Stimulated activated naive CD4-positive, alpha-beta T cell (primary cell): ENCODE results near the gene C1orf56.
"Not testable (repeated sequence)": the region's sequence is repeated elsewhere in the genome, so short reads cannot be mapped to it uniquely, and the experiment has no call there.

ENCODE experiments used
- DNase-seq, 6 experiments: peaks; one replicate each; lab custom pipeline; 2025; lab: John Stamatoyannopoulos, UW

C1orf56 gene

GRCh38 chr1:151060657-151061421 lies 13.3 kb downstream of the C1orf56 start:
- no peak for DNase-seq

- DNase-seq = no peak
Observed at GRCh38 chr1:151061704-151062103, 14.2 kb downstream of the C1orf56 start.

DNA sequence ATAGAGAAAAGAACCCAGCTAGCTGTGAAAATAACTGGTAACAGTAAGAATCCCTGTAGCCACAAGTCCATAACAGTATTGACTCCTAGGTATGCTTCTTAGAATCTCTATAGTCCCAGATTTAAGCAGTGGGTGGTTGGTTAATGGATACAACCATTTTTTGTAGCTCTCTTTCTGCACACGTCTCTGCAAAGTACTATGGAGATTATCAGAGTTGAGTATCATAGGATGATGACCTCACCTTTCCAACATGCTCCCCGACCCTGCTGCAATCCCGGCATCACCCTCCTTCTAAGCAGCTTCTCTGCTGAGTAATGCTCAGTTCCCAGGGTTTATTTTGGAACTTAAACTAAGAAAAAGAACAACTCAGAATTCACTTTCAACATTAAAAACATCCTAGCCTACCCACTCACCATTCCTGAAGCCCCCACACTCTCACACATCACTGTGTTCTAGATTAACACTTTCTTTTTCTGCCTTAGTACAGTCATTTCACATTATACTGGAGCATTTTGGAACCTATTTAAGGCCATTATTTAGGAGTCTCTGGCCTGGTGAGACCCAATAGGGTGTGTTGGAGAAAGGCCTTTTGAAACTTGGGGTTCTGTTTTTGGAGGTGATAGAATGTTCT lies 15.3 kb downstream of the C1orf56 start:
- DNase-seq = no peak

- DNase-seq = no peak
Observed at GRCh38 chr1:151065089-151065645, 17.6 kb downstream of the C1orf56 start.

DNA sequence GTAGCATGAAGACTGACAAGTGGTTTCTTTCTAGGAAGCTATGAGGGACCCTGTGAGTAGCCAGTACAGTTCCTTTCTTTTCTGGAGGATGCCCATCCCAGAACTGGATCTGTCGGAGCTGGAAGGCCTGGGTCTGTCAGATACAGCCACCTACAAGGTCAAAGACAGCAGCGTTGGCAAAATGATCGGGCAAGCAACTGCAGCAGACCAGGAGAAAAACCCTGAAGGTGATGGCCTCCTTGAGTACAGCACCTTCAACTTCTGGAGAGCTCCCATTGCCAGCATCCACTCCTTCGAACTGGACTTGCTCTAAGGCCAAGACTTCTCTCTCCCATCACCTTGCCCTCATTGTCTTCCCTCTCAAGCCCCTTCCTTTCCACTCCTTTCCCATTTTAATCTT lies 19.6 kb downstream of the C1orf56 start:
- DNase-seq = no peak

DNA sequence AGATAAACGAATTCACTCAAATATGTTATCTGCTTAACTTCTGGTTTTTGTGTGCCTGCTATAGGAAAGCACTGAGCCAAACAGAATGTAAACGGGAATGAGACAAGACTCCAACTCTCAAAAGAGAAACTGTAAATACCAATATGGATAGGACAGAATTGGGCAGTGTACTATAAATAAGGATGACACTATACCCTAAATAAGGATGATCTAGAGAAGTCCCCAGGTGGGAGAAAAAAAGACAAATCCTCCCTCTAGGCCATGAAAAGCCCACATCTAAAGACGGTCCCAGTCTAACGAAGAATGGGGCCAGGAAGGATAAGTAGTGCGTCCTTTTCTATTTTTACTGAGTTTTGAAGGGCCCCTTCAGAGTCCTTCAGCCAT lies 21.5 kb downstream of the C1orf56 start:
- no peak for DNase-seq

GRCh38 chr1:151070474-151071276 lies 23.1 kb downstream of the C1orf56 start, which contains the start of gene GABPB2:
Gene GABPB2 (plus strand): TSS chr1:151070761. CDS start chr1:151088190, 17,429 bp downstream.
- peak; percentile 81 to 91 (median 88) for DNase-seq

DNA sequence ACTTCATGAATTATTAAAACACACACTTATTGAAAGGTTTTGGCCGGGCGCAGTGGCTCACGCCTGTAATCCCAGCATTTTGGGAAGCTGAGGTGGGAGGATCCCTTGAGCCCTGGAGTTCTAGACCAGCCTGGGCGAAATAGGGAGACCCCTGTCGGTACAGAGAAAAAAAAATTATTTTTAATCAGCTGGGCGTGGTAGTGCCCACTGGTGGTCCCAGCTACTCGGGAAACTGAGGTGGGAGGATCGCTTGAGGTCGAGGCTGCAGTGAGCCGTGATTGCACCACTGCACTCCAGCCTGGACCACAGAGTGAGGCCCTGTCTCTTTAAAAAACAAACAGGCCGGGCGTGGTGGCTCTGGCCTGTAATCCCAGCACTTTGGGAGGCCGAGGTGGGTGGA lies 24.7 kb downstream of the C1orf56 start:
- no peak for DNase-seq

DNA sequence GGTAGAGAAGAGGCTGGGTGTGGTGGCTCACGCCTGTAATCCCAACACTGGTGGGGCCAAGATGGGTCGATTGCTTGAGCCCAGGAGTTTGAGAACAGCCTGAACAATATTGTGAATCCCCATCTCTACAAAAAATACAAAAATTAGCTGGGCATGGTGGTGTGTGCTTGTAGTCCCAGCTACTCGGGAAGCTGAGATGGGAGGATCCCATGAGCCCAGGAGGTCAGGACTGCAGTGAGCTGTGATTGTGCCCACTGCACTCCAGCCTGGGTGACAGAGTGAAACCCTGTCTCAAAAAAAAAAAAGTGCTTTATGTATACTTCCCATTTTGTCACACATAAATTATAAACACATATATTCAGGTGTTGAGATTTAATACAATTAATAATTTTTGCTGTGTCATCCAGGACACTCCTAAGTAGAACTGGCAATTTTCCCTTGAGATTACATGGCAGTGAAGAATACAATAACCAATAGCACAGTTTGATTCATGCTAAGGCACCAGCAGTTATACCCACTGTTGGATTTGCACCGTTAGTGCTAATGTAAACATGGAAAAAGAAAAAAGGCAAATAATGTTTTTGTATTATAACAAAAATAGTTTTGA lies 38.5 kb downstream of the C1orf56 start:
- no peak for DNase-seq

GRCh38 chr1:151097426-151097825 lies 49.9 kb downstream of the C1orf56 start:
- not testable (repeated sequence) for DNase-seq

GRCh38 chr1:151098126-151098525 lies 50.6 kb downstream of the C1orf56 start:
- no peak for DNase-seq
